Stimulated activated effector memory CD8-positive, alpha-beta T cell treated with anti-CD3 and anti-CD28 coated beads, Interleukin-12 subunit alpha, Interleukin-12 subunit beta, amount 100 ng/mL, for 72 hours (primary cell): ENCODE measurements around the gene ZC2HC1C.

ENCODE experiments used
- ATAC-seq: fragments of 150-1000 bp; cut with Tn5 transposase; 2 replicates; pipeline ENCODE4 v1.10.0; 2021
- DNase-seq, 2 donors: peaks; one replicate each; pipeline ENCODE4 v3.0.0; 2021 to 2022; ENCODE audit warnings: low spot score in 2 of 2
- H3K27ac Mint-ChIP-seq: one replicate; pipeline ENCODE4 v1.8.0; 2022; ENCODE audit warnings: mild to moderate bottlenecking, mixed read lengths
- H3K36me3 Mint-ChIP-seq: one replicate; pipeline ENCODE4 v1.8.0; 2022; ENCODE audit warnings: mild to moderate bottlenecking, mixed read lengths
- H3K4me1 Mint-ChIP-seq: one replicate; pipeline ENCODE4 v1.8.0; 2022; ENCODE audit warnings: mixed read lengths
- H3K4me3 Mint-ChIP-seq: one replicate; pipeline ENCODE4 v1.8.0; 2022; ENCODE audit warnings: mild to moderate bottlenecking, mixed read lengths
- H3K9me3 Mint-ChIP-seq: one replicate; pipeline ENCODE4 v1.8.0; 2022; ENCODE audit warnings: mixed read lengths

Gene ZC2HC1C

DNA sequence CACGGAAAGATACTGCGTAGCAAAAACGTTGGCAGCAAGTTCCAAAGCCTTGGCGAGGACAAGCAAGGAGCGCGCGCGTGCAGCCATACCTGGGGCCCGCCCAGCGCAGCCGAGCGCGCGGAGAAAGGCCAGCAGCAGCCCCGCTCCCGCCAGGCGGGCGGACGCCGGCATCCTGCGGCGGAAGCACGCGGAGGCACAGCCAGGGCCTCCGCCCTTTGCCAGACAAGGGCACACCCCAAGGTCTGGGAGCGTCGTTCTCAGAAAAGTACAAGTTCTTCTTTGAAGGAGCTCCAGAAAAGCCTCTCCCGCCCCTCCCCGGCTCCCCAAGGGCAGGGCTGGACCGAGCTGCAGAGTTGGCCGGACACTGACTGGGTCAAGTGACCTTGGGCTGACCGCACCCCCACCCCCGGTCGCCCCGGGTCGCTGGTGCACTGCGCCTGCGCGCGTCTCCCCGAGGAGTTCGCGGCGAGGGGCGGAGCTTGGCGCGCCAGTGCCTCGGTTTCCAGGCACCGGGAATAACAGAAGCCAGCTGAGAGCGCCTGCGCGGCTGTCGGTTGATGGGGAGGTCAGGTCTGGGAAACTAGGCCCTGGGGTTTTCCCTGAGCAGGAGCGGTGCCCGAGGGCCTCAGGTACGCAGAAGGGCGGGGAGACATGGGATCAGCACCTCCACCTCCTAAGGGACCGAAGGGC lies at the start of gene ZC2HC1C:
Gene ZC2HC1C (plus strand): TSS at position 521 of the 690 bp plus-strand sequence. CDS start 933 bp downstream, outside the sequence.
- H3K4me3 Mint-ChIP-seq: no peak within 1 kb of the TSS
- no peak within 1 kb of the TSS for H3K27ac Mint-ChIP-seq
- DNase-seq (peak; percentile 72 to 91), ATAC-seq (peak; percentile 96)
- H3K4me1 Mint-ChIP-seq: peaks cover 8% of the 10 kb centered on the region
- no peaks in the 10 kb centered on the region for H3K9me3 Mint-ChIP-seq
- no peaks in the 10 kb centered on the region for H3K36me3 Mint-ChIP-seq

DNA sequence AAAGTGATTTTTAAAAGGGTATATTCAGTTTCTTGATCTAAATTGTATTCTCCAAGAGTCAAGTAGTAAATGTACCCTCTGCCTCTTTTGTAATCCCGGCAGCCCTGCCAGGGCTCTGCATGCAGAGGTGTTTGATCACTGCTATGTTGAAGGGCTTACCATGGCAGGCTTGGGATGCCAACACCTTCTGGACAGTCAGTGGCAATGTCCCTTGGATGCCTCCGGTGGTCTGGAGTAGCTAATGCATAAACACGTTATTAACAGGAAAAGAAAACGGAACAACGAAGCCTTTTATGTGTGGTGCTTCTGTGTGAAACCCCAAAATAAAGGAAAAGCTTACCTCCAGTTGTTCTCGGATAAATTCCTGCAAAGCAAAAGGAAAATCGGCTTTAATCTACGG lies 46.8 kb upstream of the ZC2HC1C start:
- Mint-ChIP-seq H3K27ac (no peak overlapping the region), H3K4me3 (no peak overlapping the region), H3K4me1 (no peaks in the 10 kb centered on the region), H3K36me3 (peaks cover 48% of the 10 kb centered on the region), H3K9me3 (no peaks in the 10 kb centered on the region)
- ATAC-seq (no peak), DNase-seq (no peak)

DNA sequence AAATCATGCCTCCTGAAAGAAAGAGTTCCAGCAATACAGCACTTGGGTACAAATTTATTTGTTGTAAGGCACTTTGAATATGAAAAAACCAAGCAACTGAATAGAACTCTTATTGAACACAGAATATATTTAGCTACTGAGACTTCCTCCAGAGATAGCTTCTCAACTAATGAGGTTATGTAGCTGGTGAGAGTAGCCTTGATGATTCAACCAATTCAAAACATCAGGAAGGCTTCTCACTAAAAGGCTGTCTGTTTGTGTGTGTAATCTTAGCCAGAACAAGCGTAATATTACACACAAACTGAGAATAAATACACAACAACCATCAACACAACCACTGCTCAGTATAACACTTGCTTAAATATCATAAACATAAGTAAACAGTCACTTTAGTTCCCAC lies 46.3 kb upstream of the ZC2HC1C start:
- H3K4me3 Mint-ChIP-seq: no peak overlapping the region
- no peaks in the 10 kb centered on the region for H3K4me1 Mint-ChIP-seq
- ATAC-seq: no peak
- no peak for DNase-seq
- no peak overlapping the region for H3K27ac Mint-ChIP-seq
- no peaks in the 10 kb centered on the region for H3K9me3 Mint-ChIP-seq
- H3K36me3 Mint-ChIP-seq: peaks cover 44% of the 10 kb centered on the region

GRCh38 chr14:75025082-75025481 lies 44.4 kb upstream of the ZC2HC1C start:
- no peak overlapping the region for H3K27ac Mint-ChIP-seq
- peaks cover 24% of the 10 kb centered on the region for H3K36me3 Mint-ChIP-seq
- no peak for ATAC-seq
- H3K4me3 Mint-ChIP-seq: no peak overlapping the region
- no peak for DNase-seq
- no peaks in the 10 kb centered on the region for H3K9me3 Mint-ChIP-seq
- no peaks in the 10 kb centered on the region for H3K4me1 Mint-ChIP-seq

GRCh38 chr14:75025876-75026275 lies 43.6 kb upstream of the ZC2HC1C start:
- Mint-ChIP-seq H3K36me3 (peaks cover 16% of the 10 kb centered on the region), H3K4me1 (no peaks in the 10 kb centered on the region), H3K9me3 (no peaks in the 10 kb centered on the region), H3K4me3 (no peak overlapping the region), H3K27ac (no peak overlapping the region)
- ATAC-seq (no peak), DNase-seq (no peak)

DNA sequence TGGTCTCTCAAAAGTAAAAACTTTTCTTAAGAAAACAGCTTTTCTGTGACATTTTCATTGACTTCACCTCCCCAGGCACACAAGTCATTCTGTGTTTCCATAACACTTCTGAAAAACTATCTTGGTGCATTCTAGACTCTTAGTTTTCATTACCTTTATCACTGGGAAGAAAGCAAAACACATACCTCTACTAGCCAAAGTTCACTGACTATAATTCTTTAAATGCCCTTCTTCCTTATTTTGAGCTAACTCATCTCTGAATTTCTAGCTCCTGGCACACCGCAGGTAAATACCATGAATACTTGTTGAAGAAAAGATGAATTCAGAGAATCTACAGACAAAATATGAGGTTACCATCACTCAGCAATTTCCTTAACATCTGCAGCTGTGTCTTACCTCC lies 39.3 kb upstream of the ZC2HC1C start:
- Mint-ChIP-seq H3K27ac (peak overlapping the region; percentile 39), H3K9me3 (no peaks in the 10 kb centered on the region), H3K4me1 (no peaks in the 10 kb centered on the region), H3K4me3 (no peak overlapping the region), H3K36me3 (no peaks in the 10 kb centered on the region)
- no peak for DNase-seq
- ATAC-seq: no peak

DNA sequence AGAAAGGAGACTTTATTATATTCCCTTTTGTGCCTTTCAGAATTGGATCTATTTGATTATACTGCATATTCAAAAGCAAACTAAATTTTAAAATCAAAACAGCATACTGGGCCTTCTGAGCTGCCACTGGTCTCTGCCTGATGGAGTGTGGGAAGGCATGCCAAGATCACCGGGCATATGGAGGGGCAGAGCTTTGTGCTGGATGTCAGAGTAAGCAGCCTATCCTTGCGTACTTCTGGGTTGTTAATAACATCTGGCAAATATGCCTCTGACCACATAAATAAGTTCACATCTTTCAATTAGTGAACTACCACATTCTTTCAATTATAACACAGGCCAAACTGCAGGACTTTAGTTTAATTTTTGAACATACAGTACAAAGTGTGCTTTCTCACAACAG lies 36.5 kb upstream of the ZC2HC1C start:
- H3K9me3 Mint-ChIP-seq: no peaks in the 10 kb centered on the region
- H3K27ac Mint-ChIP-seq: no peak overlapping the region
- H3K36me3 Mint-ChIP-seq: peaks cover 21% of the 10 kb centered on the region
- DNase-seq: no peak
- peaks cover 5% of the 10 kb centered on the region for H3K4me1 Mint-ChIP-seq
- no peak for ATAC-seq
- H3K4me3 Mint-ChIP-seq: no peak overlapping the region

GRCh38 chr14:75040507-75040906 lies 28.9 kb upstream of the ZC2HC1C start:
- DNase-seq: no peak
- H3K4me3 Mint-ChIP-seq: no peak overlapping the region
- ATAC-seq: no peak
- H3K27ac Mint-ChIP-seq: no peak overlapping the region
- H3K36me3 Mint-ChIP-seq: peaks cover 62% of the 10 kb centered on the region
- peaks cover 17% of the 10 kb centered on the region for H3K4me1 Mint-ChIP-seq
- H3K9me3 Mint-ChIP-seq: no peaks in the 10 kb centered on the region

GRCh38 chr14:75040959-75041358 lies 28.5 kb upstream of the ZC2HC1C start:
- peaks cover 21% of the 10 kb centered on the region for H3K4me1 Mint-ChIP-seq
- no peak overlapping the region for H3K4me3 Mint-ChIP-seq
- no peak overlapping the region for H3K27ac Mint-ChIP-seq
- H3K9me3 Mint-ChIP-seq: no peaks in the 10 kb centered on the region
- peaks cover 59% of the 10 kb centered on the region for H3K36me3 Mint-ChIP-seq
- ATAC-seq: no peak
- DNase-seq: no peak

DNA sequence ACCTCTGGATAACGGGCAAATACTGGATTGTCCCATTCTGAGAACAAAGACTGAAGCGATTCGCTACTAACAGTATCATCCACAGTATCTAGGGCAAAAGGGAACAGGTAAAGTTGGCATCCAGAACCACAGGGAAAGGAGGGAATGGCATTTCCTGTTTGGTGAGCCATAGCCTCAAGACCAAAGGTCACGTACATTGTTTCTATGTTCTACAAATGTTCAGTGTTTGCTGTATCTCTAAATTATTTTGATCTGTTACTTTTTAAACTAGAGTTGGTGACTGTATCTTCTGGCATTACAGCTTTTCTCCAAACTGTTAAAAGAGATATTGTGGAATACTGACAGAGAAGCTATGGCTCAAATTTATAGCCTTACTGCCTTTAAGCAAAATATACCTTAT lies 27.8 kb upstream of the ZC2HC1C start:
- ATAC-seq (no peak), DNase-seq (no peak)
- Mint-ChIP-seq H3K36me3 (peaks cover 52% of the 10 kb centered on the region), H3K4me3 (no peak overlapping the region), H3K4me1 (peaks cover 25% of the 10 kb centered on the region), H3K27ac (no peak overlapping the region), H3K9me3 (no peaks in the 10 kb centered on the region)

DNA sequence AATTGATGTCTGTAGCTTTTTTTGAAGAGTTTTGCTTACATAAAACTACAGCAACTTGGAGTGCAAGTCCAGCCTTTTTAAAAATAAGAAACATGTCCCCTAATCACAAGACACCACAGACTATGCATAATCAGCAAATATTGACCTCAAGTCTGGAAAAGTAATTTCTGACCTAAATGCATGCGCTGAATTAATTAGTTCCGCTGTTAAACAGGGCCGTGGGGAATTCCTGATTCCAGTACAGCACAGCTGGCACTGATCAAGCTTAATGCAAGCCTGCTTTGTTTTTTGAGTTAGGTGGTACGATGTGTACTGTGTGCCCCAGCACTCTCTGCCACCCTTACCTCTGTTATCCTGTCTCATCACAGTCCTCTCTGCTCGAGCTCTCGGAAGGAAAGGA lies 27.4 kb upstream of the ZC2HC1C start:
- peaks cover 48% of the 10 kb centered on the region for H3K36me3 Mint-ChIP-seq
- no peaks in the 10 kb centered on the region for H3K9me3 Mint-ChIP-seq
- no peak overlapping the region for H3K27ac Mint-ChIP-seq
- ATAC-seq (no peak), DNase-seq (no peak)
- no peak overlapping the region for H3K4me3 Mint-ChIP-seq
- peaks cover 26% of the 10 kb centered on the region for H3K4me1 Mint-ChIP-seq

DNA sequence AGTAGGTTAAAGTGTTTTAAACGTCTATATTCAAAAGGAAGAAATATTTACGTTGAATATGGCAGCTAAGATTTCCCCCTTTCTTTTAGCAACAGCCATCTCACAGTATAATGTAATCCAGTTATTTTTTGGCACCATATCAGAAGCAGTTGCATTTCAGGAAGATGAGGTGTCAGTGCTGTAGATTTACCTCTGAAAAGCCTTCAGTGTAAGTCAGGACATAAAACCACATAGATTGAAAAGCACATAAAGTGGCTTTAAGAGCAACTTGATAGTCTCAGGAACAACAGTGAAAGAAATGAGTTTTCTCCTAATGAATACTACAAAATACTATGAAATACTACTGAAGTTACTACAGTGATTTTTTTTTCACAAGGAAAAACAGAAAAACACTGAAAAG lies 25.1 kb upstream of the ZC2HC1C start:
- no peak overlapping the region for H3K4me3 Mint-ChIP-seq
- peaks cover 43% of the 10 kb centered on the region for H3K4me1 Mint-ChIP-seq
- H3K9me3 Mint-ChIP-seq: no peaks in the 10 kb centered on the region
- ATAC-seq (no peak), DNase-seq (no peak)
- peaks cover 28% of the 10 kb centered on the region for H3K36me3 Mint-ChIP-seq
- no peak overlapping the region for H3K27ac Mint-ChIP-seq

DNA sequence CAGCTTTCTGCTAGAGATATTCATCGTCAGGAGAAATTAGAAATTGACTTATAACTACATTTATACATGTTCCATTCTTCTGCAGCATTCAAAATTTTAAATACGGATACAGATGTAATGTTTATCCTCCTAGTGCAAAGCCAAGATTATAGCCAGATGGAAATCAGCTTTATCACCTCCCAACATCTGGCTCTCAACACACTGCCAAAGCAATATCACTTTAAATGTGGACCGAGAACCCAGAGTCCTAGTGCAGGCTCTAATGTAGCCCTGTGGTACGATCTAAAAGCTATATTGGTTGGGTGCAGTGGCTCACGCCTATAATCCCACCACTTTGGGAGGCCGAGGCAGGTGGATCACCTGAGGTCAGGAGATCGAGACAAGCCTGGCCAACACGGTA lies 24.7 kb upstream of the ZC2HC1C start:
- Mint-ChIP-seq H3K9me3 (no peaks in the 10 kb centered on the region), H3K36me3 (peaks cover 26% of the 10 kb centered on the region), H3K27ac (no peak overlapping the region), H3K4me1 (peaks cover 43% of the 10 kb centered on the region), H3K4me3 (no peak overlapping the region)
- DNase-seq: no peak
- no peak for ATAC-seq

GRCh38 chr14:75046275-75046674 lies 23.2 kb upstream of the ZC2HC1C start:
- Mint-ChIP-seq H3K27ac (no peak overlapping the region), H3K4me1 (peaks cover 50% of the 10 kb centered on the region), H3K4me3 (no peak overlapping the region), H3K36me3 (peaks cover 26% of the 10 kb centered on the region), H3K9me3 (no peaks in the 10 kb centered on the region)
- no peak for ATAC-seq
- DNase-seq: no peak

DNA sequence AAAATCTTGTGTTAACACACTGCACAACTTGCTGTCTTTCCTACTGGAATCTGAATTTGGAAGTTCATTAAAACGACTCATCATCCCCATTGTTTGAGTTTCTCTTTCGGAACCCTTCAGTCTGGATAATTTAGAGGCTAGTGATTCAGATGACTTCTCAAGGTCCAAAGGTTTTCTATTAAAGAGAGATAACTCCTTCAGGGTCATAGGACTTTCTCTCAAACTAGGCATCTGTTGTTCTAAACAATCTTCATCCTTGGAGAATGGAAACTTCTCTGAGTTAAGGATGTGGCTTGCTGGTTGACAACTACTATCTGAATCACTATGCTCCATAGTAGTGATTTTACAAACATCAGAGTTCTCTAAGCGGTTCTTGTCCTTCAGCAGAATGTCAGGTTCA lies 22.5 kb upstream of the ZC2HC1C start:
- Mint-ChIP-seq H3K9me3 (no peaks in the 10 kb centered on the region), H3K4me3 (no peak overlapping the region), H3K27ac (peak overlapping the region; percentile 45), H3K4me1 (peaks cover 55% of the 10 kb centered on the region), H3K36me3 (peaks cover 26% of the 10 kb centered on the region)
- DNase-seq (no peak), ATAC-seq (peak; percentile 94)

DNA sequence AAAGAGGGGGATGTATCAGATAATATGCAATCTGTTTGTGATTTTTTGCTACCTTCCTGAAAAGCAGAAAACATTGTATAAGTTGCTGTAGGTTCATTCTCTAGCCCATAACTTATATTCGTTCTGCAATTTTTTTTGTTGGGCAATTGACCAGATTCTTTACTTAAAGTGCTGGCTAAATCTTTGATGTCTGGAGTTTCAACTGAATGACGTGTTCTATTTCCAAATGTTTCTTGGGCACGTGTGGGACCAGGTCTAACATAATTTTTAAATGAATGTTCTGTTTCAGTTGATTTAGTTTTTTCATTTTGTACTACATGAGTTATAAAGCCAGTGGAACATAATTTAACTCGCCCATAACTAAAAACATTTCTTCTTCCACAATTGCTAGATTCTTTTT lies 21.9 kb upstream of the ZC2HC1C start:
- no peak overlapping the region for H3K4me3 Mint-ChIP-seq
- H3K4me1 Mint-ChIP-seq: peaks cover 56% of the 10 kb centered on the region
- H3K27ac Mint-ChIP-seq: no peak overlapping the region
- H3K36me3 Mint-ChIP-seq: peaks cover 28% of the 10 kb centered on the region
- DNase-seq (no peak), ATAC-seq (no peak)
- H3K9me3 Mint-ChIP-seq: no peaks in the 10 kb centered on the region

GRCh38 chr14:75048101-75048500 lies 21.3 kb upstream of the ZC2HC1C start:
- H3K4me3 Mint-ChIP-seq: no peak overlapping the region
- H3K9me3 Mint-ChIP-seq: no peaks in the 10 kb centered on the region
- no peak for DNase-seq
- no peak for ATAC-seq
- H3K4me1 Mint-ChIP-seq: peaks cover 60% of the 10 kb centered on the region
- no peak overlapping the region for H3K27ac Mint-ChIP-seq
- H3K36me3 Mint-ChIP-seq: peaks cover 32% of the 10 kb centered on the region
